HG03457 (cell line): ENCODE results near the gene RAI14.

Experiments
- ATAC-seq: cut with Tn5 transposase; IDR thresholded peaks from one replicate; pipeline ENCODE4 v1.9.1; 2021; ENCODE audit warnings: moderate number of reproducible peaks; ENCODE audit not compliant: unreplicated experiment

The RAI14 gene

GRCh38 chr5:34639852-34640626, 16.1 kb upstream of the RAI14 start:
- ATAC-seq, result no peak

- ATAC-seq, result no peak
Observed at GRCh38 chr5:34648039-34648839, 7.9 kb upstream of the RAI14 start.

GRCh38 chr5:34648840-34649158, 7.3 kb upstream of the RAI14 start:
- ATAC-seq, result no peak

- ATAC-seq, result no peak
Observed at GRCh38 chr5:34651791-34652190, 4.3 kb upstream of the RAI14 start.

GRCh38 chr5:34652466-34652865, 3.7 kb upstream of the RAI14 start:
- ATAC-seq, result no peak

- ATAC-seq, result no peak
Observed at GRCh38 chr5:34652914-34653313, 3.2 kb upstream of the RAI14 start.

GRCh38 chr5:34653708-34654107, 2.4 kb upstream of the RAI14 start:
- no peak for ATAC-seq

- no peak for ATAC-seq
Observed at GRCh38 chr5:34655354-34655991, 655 bp upstream of the RAI14 start.

GRCh38 chr5:34656700-34657273, 659 bp downstream of the RAI14 start:
- no peak for ATAC-seq

GRCh38 chr5:34657274-34657921, 1.3 kb downstream of the RAI14 start:
- no peak for ATAC-seq

- no peak for ATAC-seq
Observed at GRCh38 chr5:34657988-34658387, 1.9 kb downstream of the RAI14 start.

- ATAC-seq, result no peak
Observed at GRCh38 chr5:34659168-34659567, 3.0 kb downstream of the RAI14 start.

GRCh38 chr5:34660444-34660843, 4.3 kb downstream of the RAI14 start:
- ATAC-seq, result no peak

GRCh38 chr5:34663771-34664496, 7.8 kb downstream of the RAI14 start:
- no peak for ATAC-seq

- ATAC-seq, result no peak
Observed at GRCh38 chr5:34666392-34667080, 10.4 kb downstream of the RAI14 start.

- ATAC-seq, result no peak
Observed at GRCh38 chr5:34667705-34668104, 11.6 kb downstream of the RAI14 start.

GRCh38 chr5:34669931-34670516, 13.9 kb downstream of the RAI14 start:
- no peak for ATAC-seq

GRCh38 chr5:34672196-34672595, 16.1 kb downstream of the RAI14 start:
- no peak for ATAC-seq

- no peak for ATAC-seq
Observed at GRCh38 chr5:34673463-34674125, 17.5 kb downstream of the RAI14 start.
